HepG2 (cell line): ENCODE results near the gene SDHAF1. TPM values are rescaled to one million over a fixed set of nuclear protein-coding genes. Genes with fewer than 3 reads are reported as not detected.

Experiments
- CBX5 ChIP-seq: sonication (generic); formaldehyde crosslinking; IDR thresholded peaks from 2 replicates; pipeline ENCODE4 v1.4.0; 2020; ENCODE audit warnings: missing genetic modification reagents, borderline replicate concordance
- ELF3 ChIP-seq: IDR thresholded peaks from 2 replicates; pipeline ENCODE4 v1.6.1; 2016; ENCODE audit warnings: missing genetic modification reagents, missing compliant biosample characterization
- GABPB1 ChIP-seq: IDR thresholded peaks from 2 replicates; pipeline ENCODE4 v1.6.1; 2016; ENCODE audit warnings: mild to moderate bottlenecking, missing genetic modification reagents, moderate library complexity, missing compliant biosample characterization
- MXD3 ChIP-seq: IDR thresholded peaks from 2 replicates; pipeline ENCODE4 v1.6.1; 2016; ENCODE audit warnings: mild to moderate bottlenecking, missing biosample characterization, missing genetic modification reagents
- PBX3 ChIP-seq: sonication (generic); formaldehyde crosslinking; IDR thresholded peaks from 2 replicates; pipeline ENCODE4 v1.8.1; 2023; ENCODE audit warnings: missing genetic modification reagents, inconsistent platforms, borderline replicate concordance
- POGK ChIP-seq: sonication (generic); formaldehyde crosslinking; conservative IDR thresholded peaks from 2 replicates; pipeline ENCODE4 v1.8.0; 2022; ENCODE audit warnings: mild to moderate bottlenecking, moderate library complexity, missing genetic modification reagents
- SKIL ChIP-seq: sonication (generic); formaldehyde crosslinking; IDR thresholded peaks from 2 replicates; pipeline ENCODE4 v1.8.0; 2022; ENCODE audit warnings: missing genetic modification reagents, mild to moderate bottlenecking, moderate library complexity, borderline replicate concordance
- SNAPC4 ChIP-seq: sonication (generic); formaldehyde crosslinking; IDR thresholded peaks from 2 replicates; pipeline ENCODE4 v1.4.0; 2020; ENCODE audit warnings: mild to moderate bottlenecking, missing genetic modification reagents
- ZFP36L1 ChIP-seq: sonication (generic); formaldehyde crosslinking; IDR thresholded peaks from 2 replicates; pipeline ENCODE4 v1.8.0; 2022; ENCODE audit warnings: mild to moderate bottlenecking, missing genetic modification reagents, moderate library complexity
- ZNF574 ChIP-seq: sonication (generic); formaldehyde crosslinking; IDR thresholded peaks from 2 replicates; pipeline ENCODE4 v1.4.0; 2020; ENCODE audit warnings: missing genetic modification reagents
- ZNF784 ChIP-seq: sonication (generic); formaldehyde crosslinking; IDR thresholded peaks from 2 replicates; pipeline ENCODE4 v1.5.1; 2020; ENCODE audit warnings: missing genetic modification reagents, mild to moderate bottlenecking, borderline replicate concordance
- polyA plus RNA-seq, 8 experiments: library from polyadenylated mRNA; depleted of rRNA in 3 of 8; stranded (reverse) in 7 of 8; unstranded in 1 of 8; fragments of >200 nt; fragmentation: Illumina TruSeq in 4 of 8; extraction: Trizol in 4 of 8; gene quantifications; 2 replicates each; pipeline versions ENCODE4 v1.2.1 to v1.2.3, GENCODE V29; 2011 to 2016; ENCODE audit warnings: low read depth in 4 of 8, missing spikeins in 1 of 8, mixed read lengths in 1 of 8; ENCODE audit not compliant: insufficient read depth in 1 of 8
- total RNA-seq, 5 experiments: library from RNA; depleted of rRNA; stranded (reverse); fragments of >200 nt; fragmentation: Illumina TruSeq; extraction: Trizol; gene quantifications; 2 replicates each; pipeline ENCODE4 v1.2.3, GENCODE V29; 2016; ENCODE audit warnings: low read depth in 1 of 5

The SDHAF1 gene
- total and polyA plus RNA-seq, 2 of the 13 experiments (the other 11 are each of a cell fraction or from before 2014, with no cell fraction given) = 17.8 to 22.8 TPM

GRCh38 chr19:36014012-36014924 lies 19.3 kb downstream of the SDHAF1 start, which contains the start of gene ALKBH6 (continued):
- TF ChIP-seq ZNF784 (CRISPR knock-in tag) (peak; percentile 76; the same call in 1 of the 2 replicates), CBX5 (no peak), ELF3 (CRISPR knock-in tag) (0 out of 2 replicates have a peak, but pooled peaks have one; percentile 14), ZFP36L1 (CRISPR knock-in tag) (no peak; the same call in 1 of the 2 replicates), MXD3 (peak; percentile 49; the same call in 1 of the 2 replicates), ZNF574 (CRISPR knock-in tag) (0 out of 2 replicates have a peak, but pooled peaks have one; percentile 18), PBX3 (CRISPR knock-in tag) (no peak), POGK (0 out of 2 replicates have a peak, but pooled peaks have one; percentile 57), SKIL (CRISPR knock-in tag) (no peak), SNAPC4 (CRISPR knock-in tag) (no peak), GABPB1 (CRISPR knock-in tag) (peak; percentile 87)
